IMR-90 (cell line): ENCODE data around the gene ITGB5. TPM values are rescaled to one million over a fixed set of nuclear protein-coding genes. Genes with fewer than 3 reads are reported as not detected.
A peak's percentile ranks its signal among the peaks of the same experiment; 100 is the strongest.

ENCODE experiments used
- ATAC-seq: fragments of 200-7000 bp; cut with Tn5 transposase; 2 replicates; pipeline ENCODE4 v1.9.1; 2020; ENCODE audit warnings: low read depth, mild to moderate bottlenecking, moderate library complexity
- BruUV-seq: library from RNA; stranded (reverse); fragments of 400-500 nt; replicated peaks from 2 replicates; lab custom pipeline; 2021; lab: Mats Ljungman, UMichigan
- CTCF ChIA-PET: fragments of 300-600 bp; formaldehyde crosslinking; extraction: SDS; loops from one replicate; lab custom pipeline; 2021; ENCODE audit warnings: antibody characterized with exemption; lab: Yijun Ruan, JAX
- POLR2A ChIA-PET: fragments of 300-600 bp; sonication (Branson Sonifier 250); formaldehyde crosslinking; loops from one replicate; lab custom pipeline; 2022; ENCODE audit warnings: antibody characterized with exemption; ENCODE audit not compliant: unreplicated experiment; lab: Charles Lee
- DNase-seq: peaks from one replicate; pipeline ENCODE4 v3.0.0; 2013
- H2AFZ ChIP-seq: replicated peaks from 2 replicates; pipeline ENCODE3; 2013; ENCODE audit warnings: low read length, mild to moderate bottlenecking; ENCODE audit not compliant: poor library complexity
- H2AK5ac ChIP-seq: 2 replicates; pipeline ENCODE4 v1.6.1; 2013; ENCODE audit warnings: low read depth, low read length, inconsistent platforms
- H2AK9ac ChIP-seq: replicated peaks from 2 replicates; pipeline ENCODE3; 2013; ENCODE audit warnings: mild to moderate bottlenecking, low read depth, low read length, moderate library complexity; ENCODE audit not compliant: poor library complexity
- H2BK120ac ChIP-seq: 2 replicates; pipeline ENCODE4 v1.6.1; 2013; ENCODE audit warnings: low read depth, low read length, inconsistent platforms
- H2BK15ac ChIP-seq: 3 replicates; pipeline ENCODE4 v1.6.1; 2013; ENCODE audit warnings: low read depth, low read length, inconsistent platforms
- H2BK20ac ChIP-seq: 2 replicates; pipeline ENCODE4 v1.6.1; 2013; ENCODE audit warnings: low read depth, mild to moderate bottlenecking, inconsistent platforms, low read length, moderate library complexity
- H2BK5ac ChIP-seq: 2 replicates; pipeline ENCODE4 v1.6.1; 2013; ENCODE audit warnings: mild to moderate bottlenecking, low read depth, low read length, inconsistent platforms; ENCODE audit not compliant: poor library complexity, severe bottlenecking
- H3K14ac ChIP-seq: replicated peaks from 2 replicates; pipeline ENCODE4 v1.6.1; 2013; ENCODE audit warnings: low read depth, low read length, inconsistent platforms
- H3K18ac ChIP-seq: 2 replicates; pipeline ENCODE4 v1.6.1; 2013; ENCODE audit warnings: low read depth, low read length, control low read depth
- H3K23ac ChIP-seq: 2 replicates; pipeline ENCODE4 v1.6.1; 2013; ENCODE audit warnings: low read depth, low read length, inconsistent platforms
- H3K27ac ChIP-seq: 2 replicates; pipeline ENCODE4 v1.5.1; 2013; ENCODE audit warnings: mild to moderate bottlenecking, control low read depth, low read length; ENCODE audit not compliant: insufficient read depth
- H3K27me3 ChIP-seq: 2 replicates; pipeline ENCODE4 v1.6.1; 2013; ENCODE audit warnings: low read length; ENCODE audit not compliant: control insufficient read depth, insufficient read depth
- H3K36me3 ChIP-seq: 2 replicates; pipeline ENCODE4 v1.6.1; 2013; ENCODE audit warnings: low read length, mixed read lengths; ENCODE audit not compliant: control insufficient read depth, insufficient read depth
- H3K4ac ChIP-seq: 2 replicates; pipeline ENCODE4 v1.6.1; 2013; ENCODE audit warnings: low read depth, low read length, inconsistent platforms
- H3K4me1 ChIP-seq: 2 replicates; pipeline ENCODE4 v1.6.1; 2013; ENCODE audit warnings: low read length, mixed read lengths; ENCODE audit not compliant: control insufficient read depth, insufficient read depth
- H3K4me2 ChIP-seq: 2 replicates; pipeline ENCODE4 v1.6.1; 2013; ENCODE audit warnings: low read depth, mild to moderate bottlenecking, control low read depth, low read length, moderate library complexity
- H3K4me3 ChIP-seq: 2 replicates; pipeline ENCODE4 v1.5.1; 2013; ENCODE audit warnings: low read depth, mild to moderate bottlenecking, control low read depth, low read length, moderate library complexity; ENCODE audit not compliant: insufficient read depth
- H3K56ac ChIP-seq: 2 replicates; pipeline ENCODE4 v1.6.1; 2013; ENCODE audit warnings: low read length, inconsistent platforms; ENCODE audit not compliant: insufficient read depth; ENCODE audit errors: extremely low read depth
- H3K79me1 ChIP-seq, 2 experiments: 2 replicates each; pipeline ENCODE4 v1.6.1; 2013; ENCODE audit warnings: low read length in 2 of 2, inconsistent platforms in 1 of 2, low read depth in 1 of 2
- H3K9ac ChIP-seq: 2 replicates; pipeline ENCODE4 v1.6.1; 2013; ENCODE audit warnings: low read depth, low read length, control low read depth
- H3K9me1 ChIP-seq: 2 replicates; pipeline ENCODE4 v1.6.1; 2013; ENCODE audit warnings: low read length, inconsistent platforms; ENCODE audit not compliant: insufficient read depth
- H3K9me3 ChIP-seq: 2 replicates; pipeline ENCODE4 v1.6.1; 2013; ENCODE audit warnings: low read length; ENCODE audit not compliant: control insufficient read depth, insufficient read depth
- H4K20me1 ChIP-seq: 2 replicates; pipeline ENCODE4 v1.6.1; 2013; ENCODE audit warnings: low read length, inconsistent platforms; ENCODE audit not compliant: insufficient read depth
- H4K5ac ChIP-seq: 2 replicates; pipeline ENCODE4 v1.6.1; 2013; ENCODE audit warnings: mild to moderate bottlenecking, low read depth, low read length, control low read depth
- H4K8ac ChIP-seq, 2 experiments: 2 replicates each; pipeline ENCODE4 v1.6.1; 2013; ENCODE audit warnings: low read depth in 2 of 2, low read length in 2 of 2, control low read depth in 1 of 2, inconsistent platforms in 1 of 2
- H4K91ac ChIP-seq: 2 replicates; pipeline ENCODE4 v1.6.1; 2013; ENCODE audit warnings: low read depth, low read length, inconsistent platforms; ENCODE audit not compliant: insufficient read depth
- CHD1 ChIP-seq: IDR thresholded peaks from 2 replicates; pipeline ENCODE4 v1.6.1; 2012; ENCODE audit warnings: low read depth, low read length, improper control_type of control experiment
- WGBS, 2 experiments: methylation state at CpG; one replicate each; pipeline versions ENCODE4 v1.1.5 to v1.1.7; 2013; ENCODE audit warnings: missing lambda C conversion rate in 2 of 2; ENCODE audit not compliant: insufficient read length in 1 of 2; ENCODE audit errors: extremely low coverage in 2 of 2; 5-methylcytosine and 5-hydroxymethylcytosine counted together
- dilution Hi-C: fragments of 300-500 bp; cut with HindIII; formaldehyde crosslinking; loops from one replicate; pipeline ENCODE4 v1.14.3; 2018; ENCODE audit warnings: low sequenced_read_pairs; ENCODE audit not compliant: unreplicated experiment
- in situ Hi-C: fragments of 300-500 bp; cut with MboI; formaldehyde crosslinking; loops from 3 replicates; pipeline ENCODE4 v1.14.3; 2019; ENCODE audit warnings: low sequenced_read_pairs, inconsistent platforms, mixed read lengths
- intact Hi-C: fragments of 100-400 bp; cut with micrococcal nuclease; formaldehyde crosslinking; loops from 2 replicates; pipeline ENCODE4 v1.10.0; 2022
- polyA plus RNA-seq, 3 experiments: library from polyadenylated mRNA; depleted of rRNA; stranded (reverse); fragments of >200 nt; gene quantifications; 2 replicates each; pipeline ENCODE4 v1.2.3, GENCODE V29; 2012; ENCODE audit warnings: low replicate concordance in 1 of 3
- total RNA-seq: library from RNA; depleted of rRNA; stranded (reverse); fragments of >200 nt; gene quantifications from 2 replicates; pipeline ENCODE4 v1.2.3, GENCODE V29; 2012

ITGB5 gene
- total and polyA plus RNA-seq, 2 of the 4 experiments (the other 2 are of a cell fraction): 85.0 to 101 TPM

DNA sequence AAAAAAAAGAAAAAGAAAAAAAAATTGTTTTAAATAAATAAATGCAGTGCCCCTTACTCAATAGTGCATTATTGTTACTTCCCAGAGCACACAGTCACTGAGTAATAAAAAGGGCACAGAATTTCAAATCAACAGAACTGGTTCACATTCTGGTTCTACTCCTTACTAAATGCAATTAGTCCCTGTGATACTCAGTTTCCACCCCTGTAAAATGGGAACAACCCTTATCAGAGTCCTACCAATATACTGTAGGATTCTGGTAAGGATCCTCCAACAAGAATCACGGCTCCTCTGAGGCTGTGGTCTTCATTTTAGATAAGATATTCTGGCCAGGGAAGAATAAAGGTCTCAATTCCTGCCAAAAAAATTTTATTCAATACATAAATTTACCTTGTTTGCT lies 50.7 kb downstream of the ITGB5 start:
- CTCF ChIA-PET: no interaction called here

More for the DNA sequence above, 50.7 kb downstream of the ITGB5 start:
- H2AK5ac ChIP-seq: no peak overlapping the region
- POLR2A ChIA-PET: no interaction called here
- H3K9me1 ChIP-seq: peaks cover 29% of the 10 kb centered on the region
- dilution Hi-C loops (no loop called here), intact Hi-C loops (no loop called here), in situ Hi-C loops (no loop called here)
- DNase-seq: no peak
- H3K4me2 ChIP-seq: no peak overlapping the region
- H2BK5ac ChIP-seq: no peak overlapping the region
- no peak for ATAC-seq
- no peak overlapping the region; the same call in 1 of the 2 replicates for H3K14ac ChIP-seq
- H4K5ac ChIP-seq: no peak overlapping the region
- no peak overlapping the region for H3K23ac ChIP-seq
- no peak overlapping the region for H3K56ac ChIP-seq
- no peak overlapping the region for H3K27ac ChIP-seq
- H2AFZ ChIP-seq: no peak overlapping the region
- H2BK20ac ChIP-seq: no peak overlapping the region
- H3K36me3 ChIP-seq: peaks cover 7% of the 10 kb centered on the region
- no peak overlapping the region for H2AK9ac ChIP-seq
- no peak for TF ChIP-seq CHD1
- H3K4me3 ChIP-seq: no peak overlapping the region
- no peak overlapping the region for H2BK15ac ChIP-seq
- H3K4ac ChIP-seq: no peak overlapping the region; the same call in 1 of the 2 replicates
- no peak overlapping the region for H3K18ac ChIP-seq
- 0 out of 2 replicates have a peak overlapping the region, but pooled peaks have one; percentile 31 for H2BK120ac ChIP-seq
- H4K20me1 ChIP-seq: peaks cover 15% of the 10 kb centered on the region; the same call in 1 of the 2 replicates
- no peak overlapping the region for H4K91ac ChIP-seq
- peaks cover 20 to 69% of the 10 kb centered on the region in 2 experiments; a peak in 3 of 4 replicates for H3K79me1 ChIP-seq
- peaks cover 35% of the 10 kb centered on the region for H3K4me1 ChIP-seq
- H3K9ac ChIP-seq: no peak overlapping the region
- peak overlapping the region in 1 of 2 experiments; percentile 22; a peak in 1 of 4 replicates for H4K8ac ChIP-seq
- no peaks in the 10 kb centered on the region for H3K9me3 ChIP-seq
- no peaks in the 10 kb centered on the region for H3K27me3 ChIP-seq
- BruUV-seq: no TSS peak
- no CpG with 5 or more reads among the region's 1 CpG for WGBS, 2 experiments
